A549 treated with Hydrocortisone at 1 μM for 4 hours (cell line): ENCODE measurements around the gene KRTAP5-6. TPM values are rescaled to one million over a fixed set of nuclear protein-coding genes. Genes with fewer than 3 reads are reported as not detected.

Source experiments
- total RNA-seq: library from RNA; stranded (reverse); fragments of 200-300 nt; extraction: Qiagen RNA extraction; gene quantifications from 5 replicates; pipeline ENCODE4 v1.2.3, GENCODE V29; 2022

The KRTAP5-6 gene, protein sequence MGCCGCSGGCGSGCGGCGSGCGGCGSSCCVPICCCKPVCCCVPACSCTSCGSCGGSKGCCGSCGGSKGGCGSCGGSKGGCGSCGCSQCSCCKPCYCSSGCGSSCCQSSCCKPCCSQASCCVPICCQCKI
- not detected in 5 replicates for total RNA-seq

DNA sequence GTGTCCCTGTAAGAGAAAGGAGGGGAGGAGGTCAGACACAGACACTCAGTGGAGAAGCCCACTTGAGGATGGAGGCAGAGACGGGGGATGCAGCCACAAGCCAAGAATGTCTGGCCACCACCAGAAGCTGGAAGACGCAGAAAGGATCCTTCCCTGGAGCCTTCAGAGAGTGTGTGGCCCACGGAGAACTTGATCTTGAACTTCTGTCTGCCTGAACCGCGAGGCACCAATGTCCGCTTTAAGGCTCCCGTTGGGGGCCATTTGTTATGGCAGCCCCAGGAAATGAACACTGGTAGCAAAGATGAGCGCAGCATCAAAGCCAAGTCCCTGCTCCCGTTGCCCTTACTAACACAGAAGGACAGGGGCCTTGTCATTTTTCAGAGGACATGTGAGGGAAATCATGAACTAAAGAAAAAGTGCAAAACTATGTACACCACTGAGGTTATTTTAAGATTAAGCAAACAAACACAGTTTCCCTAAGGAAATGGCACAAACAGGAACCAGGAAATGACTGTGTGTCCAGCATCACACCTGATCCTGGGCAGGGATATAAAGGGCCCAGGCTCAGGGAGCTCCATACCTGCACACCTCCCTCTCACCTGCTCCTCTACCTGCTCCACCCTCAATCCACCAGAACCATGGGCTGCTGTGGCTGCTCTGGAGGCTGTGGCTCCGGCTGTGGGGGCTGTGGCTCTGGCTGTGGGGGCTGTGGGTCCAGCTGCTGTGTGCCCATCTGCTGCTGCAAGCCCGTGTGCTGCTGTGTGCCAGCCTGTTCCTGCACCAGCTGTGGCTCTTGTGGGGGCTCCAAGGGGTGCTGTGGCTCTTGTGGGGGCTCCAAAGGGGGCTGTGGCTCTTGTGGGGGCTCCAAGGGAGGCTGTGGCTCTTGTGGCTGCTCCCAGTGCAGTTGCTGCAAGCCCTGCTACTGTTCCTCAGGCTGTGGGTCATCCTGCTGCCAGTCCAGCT lies at the start of gene KRTAP5-6:
KRTAP5-6 (plus strand) TSS at position 588 of the 963 bp plus-strand sequence; CDS start at position 639, 51 bp downstream.

Other genes starting within 250 kb of the KRTAP5-6 start
- gene MOB2, start 210.4 kb upstream of the KRTAP5-6 start, total RNA-seq, result 40.9 to 45.2 TPM (median 43.7 TPM) in 5 replicates
- gene DUSP8, start 124.9 kb upstream of the KRTAP5-6 start, total RNA-seq, result 0.74 to 1.5 TPM (median 1.2 TPM) in 5 replicates
- gene KRTAP5-1, start 111.9 kb upstream of the KRTAP5-6 start, total RNA-seq, result not detected in 5 replicates
- gene KRTAP5-2, start 98.9 kb upstream of the KRTAP5-6 start, total RNA-seq, result not detected in 5 replicates
- not detected in 5 replicates for gene KRTAP5-3, start 88.7 kb upstream of the KRTAP5-6 start, total RNA-seq
- not detected in 5 replicates for gene KRTAP5-4, start 75.1 kb upstream of the KRTAP5-6 start, total RNA-seq
- not detected in 5 replicates for gene KRTAP5-5, start 67.4 kb upstream of the KRTAP5-6 start, total RNA-seq
- gene IFITM10, start 53.4 kb downstream of the KRTAP5-6 start, total RNA-seq, result 1.1 to 2.3 TPM (median 1.2 TPM) in 5 replicates
- 403 to 567 TPM (median 491 TPM) in 5 replicates for gene CTSD, start 66.7 kb downstream of the KRTAP5-6 start, total RNA-seq
- gene SYT8, start 137.8 kb downstream of the KRTAP5-6 start, total RNA-seq, result 0.32 to 0.90 TPM (median 0.46 TPM) in 5 replicates
- gene TNNI2, start 141.8 kb downstream of the KRTAP5-6 start, total RNA-seq, result 0.28 to 0.36 TPM (median 0.31 TPM) in 3 of 5 replicates, not detected in the others
- 1.1 to 3.1 TPM (median 2.1 TPM) in 5 replicates for gene LSP1, start 155.9 kb downstream of the KRTAP5-6 start, total RNA-seq
- not detected in 5 replicates for gene PRR33, start 194.7 kb downstream of the KRTAP5-6 start, total RNA-seq
- gene TNNT3, start 222.5 kb downstream of the KRTAP5-6 start, total RNA-seq, result 0.15 to 0.20 TPM (median 0.18 TPM) in 3 of 5 replicates, not detected in the others